Islet of Langerhans (tissue), 1 donor: ENCODE measurements around the gene FXYD7.

Experiments
- FAIRE-seq: peaks from one replicate; lab custom pipeline; 2011; peaks lifted over from hg19 to GRCh38; lab: Jason Lieb, UNC

FXYD7 gene

DNA sequence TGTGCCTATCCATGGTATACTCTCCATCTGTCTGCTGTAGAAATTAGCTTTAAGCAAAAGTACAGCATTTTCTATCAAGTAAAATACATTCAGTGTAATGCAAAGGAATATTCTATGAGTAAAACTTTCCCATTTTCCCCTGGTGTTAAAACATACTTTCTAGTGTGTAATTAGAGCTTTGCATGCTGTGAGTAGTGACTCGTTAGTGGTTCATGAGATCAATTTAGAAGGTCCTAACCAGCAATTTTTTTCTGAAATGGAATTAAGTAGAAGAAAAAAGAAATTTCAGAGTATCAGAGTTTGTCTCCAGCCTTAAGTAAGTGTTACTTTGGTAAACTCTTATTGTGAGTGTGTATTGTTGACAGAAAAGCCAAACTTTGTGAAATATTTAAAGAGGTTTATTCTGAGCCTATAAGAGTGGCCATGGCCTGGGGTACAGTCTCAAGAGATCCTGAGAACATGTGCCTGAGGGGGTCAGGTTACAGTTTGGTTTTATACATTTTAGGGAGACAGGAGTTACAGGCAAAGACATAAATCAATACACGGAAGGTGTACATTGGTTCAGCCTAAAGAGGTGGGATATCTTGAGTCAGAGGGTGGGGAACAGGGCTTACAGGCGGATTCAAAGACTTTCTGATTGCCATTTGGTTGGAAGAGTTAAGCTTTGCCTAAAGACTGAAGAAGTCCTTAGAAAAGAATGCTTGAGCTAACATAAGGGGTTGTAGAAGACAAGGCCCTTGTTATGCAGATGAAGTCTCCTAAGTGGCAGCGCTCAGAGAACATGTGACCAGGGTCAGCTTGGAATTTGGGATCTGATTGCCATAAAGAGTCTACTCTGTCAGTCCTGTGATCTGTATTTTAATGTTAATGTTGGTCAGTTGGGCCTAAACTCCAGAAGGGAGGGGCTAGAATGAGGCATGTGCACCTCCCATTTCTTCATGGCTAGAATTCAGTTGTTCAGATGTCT is 60.0 kb downstream of the FXYD7 start:
- FAIRE-seq = no peak
